Measurements from ENCODE around the gene THRB. TPM values are rescaled to one million over a fixed set of nuclear protein-coding genes. Genes with fewer than 3 reads are reported as not detected.
"Not testable (repeated sequence)": the region's sequence is repeated elsewhere in the genome, so short reads cannot be mapped to it uniquely, and the experiment has no call there.

The THRB gene
- total and polyA plus RNA-seq, 12 donors, result 3.8 to 32.8 (median 26.0) TPM

DNA sequence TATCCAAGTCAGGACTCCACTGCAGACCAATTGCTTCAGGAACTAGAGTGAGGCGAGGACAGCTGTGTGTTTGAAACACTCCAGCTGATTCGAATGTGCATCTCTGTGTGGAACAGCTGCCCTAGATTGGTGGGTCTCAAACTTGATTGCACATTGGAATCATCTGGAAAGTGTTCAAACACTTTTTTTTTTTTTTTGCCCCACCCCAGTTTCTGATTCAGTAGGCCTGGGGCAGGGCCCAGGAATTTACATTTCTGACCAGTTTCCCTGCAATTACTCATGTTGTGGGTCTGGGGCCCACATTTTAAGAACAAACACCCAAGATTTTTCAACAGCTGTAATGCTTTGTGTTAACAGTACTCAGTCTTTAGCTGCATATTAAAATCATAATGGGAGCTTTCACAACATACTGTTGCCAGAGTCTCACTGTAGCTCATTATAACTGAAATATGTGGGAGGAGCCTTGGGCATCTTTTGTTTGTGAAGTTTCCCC is 392.9 kb downstream of the THRB start:
- Histone ChIP-seq H3K36me3 (no peaks in the 10 kb centered on the region), H3K4me3 (no peak overlapping the region), H3K27ac (peak overlapping the region in 2 of 10 donors; percentile 48 to 59), H3K4me1 (peaks cover 0 to 24% (median 0%) of the 10 kb centered on the region in 9 donors), H3K27me3 (no peaks in the 10 kb centered on the region), H3K9me3 (no peaks in the 10 kb centered on the region)
- peak in 5 of 8 donors; percentile 9 to 36 (median 15) for ATAC-seq
- TF ChIP-seq, protein P1, sequence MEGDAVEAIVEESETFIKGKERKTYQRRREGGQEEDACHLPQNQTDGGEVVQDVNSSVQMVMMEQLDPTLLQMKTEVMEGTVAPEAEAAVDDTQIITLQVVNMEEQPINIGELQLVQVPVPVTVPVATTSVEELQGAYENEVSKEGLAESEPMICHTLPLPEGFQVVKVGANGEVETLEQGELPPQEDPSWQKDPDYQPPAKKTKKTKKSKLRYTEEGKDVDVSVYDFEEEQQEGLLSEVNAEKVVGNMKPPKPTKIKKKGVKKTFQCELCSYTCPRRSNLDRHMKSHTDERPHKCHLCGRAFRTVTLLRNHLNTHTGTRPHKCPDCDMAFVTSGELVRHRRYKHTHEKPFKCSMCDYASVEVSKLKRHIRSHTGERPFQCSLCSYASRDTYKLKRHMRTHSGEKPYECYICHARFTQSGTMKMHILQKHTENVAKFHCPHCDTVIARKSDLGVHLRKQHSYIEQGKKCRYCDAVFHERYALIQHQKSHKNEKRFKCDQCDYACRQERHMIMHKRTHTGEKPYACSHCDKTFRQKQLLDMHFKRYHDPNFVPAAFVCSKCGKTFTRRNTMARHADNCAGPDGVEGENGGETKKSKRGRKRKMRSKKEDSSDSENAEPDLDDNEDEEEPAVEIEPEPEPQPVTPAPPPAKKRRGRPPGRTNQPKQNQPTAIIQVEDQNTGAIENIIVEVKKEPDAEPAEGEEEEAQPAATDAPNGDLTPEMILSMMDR (IDR thresholded peaks at IDR 0.05), result no peak
- no peak for DNase-seq
- WGBS, 2 donors, result 71 to 77% methylated on average over 2 of the region's 2 CpGs
- intact Hi-C loops (cut with DNase I), result no loop called here

DNA sequence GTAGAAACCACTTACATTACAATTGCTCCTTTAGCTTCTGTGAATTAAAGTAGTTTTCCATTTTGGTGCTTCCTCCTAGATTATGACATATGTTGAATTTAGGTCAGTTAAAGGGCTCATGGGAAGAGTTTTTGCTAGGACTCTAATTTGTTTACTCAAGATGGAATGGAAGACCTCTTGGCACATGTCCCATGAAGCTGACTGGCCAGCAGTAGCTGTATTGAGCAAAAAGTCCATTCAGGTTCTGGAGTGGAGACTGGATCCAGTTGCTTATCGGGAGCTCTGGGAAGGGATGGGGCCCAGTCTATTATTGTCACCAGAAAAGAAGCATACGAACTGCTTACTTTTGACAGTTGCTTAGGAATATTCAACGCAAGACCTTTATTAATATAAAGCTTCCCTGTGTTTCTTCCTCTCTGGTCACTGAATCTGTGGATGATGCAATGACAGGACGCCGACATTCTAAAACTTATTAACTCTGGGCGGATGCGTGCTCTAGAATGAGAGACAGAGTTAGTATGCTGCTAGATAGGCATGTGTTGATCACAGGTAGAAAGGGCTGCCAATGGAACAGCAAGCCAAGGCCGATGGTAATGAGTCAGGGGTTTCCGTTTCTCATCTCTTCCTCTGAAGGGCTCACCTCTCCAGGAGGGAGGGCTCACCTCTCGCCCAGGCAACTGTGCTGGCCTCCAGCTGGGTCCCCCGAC is 393.8 kb downstream of the THRB start:
- intact Hi-C loops (cut with DNase I), result no loop called here
- ATAC-seq, result peak in 7 of 8 donors; percentile 30 to 68 (median 53)
- DNase-seq, result peak in 1 of 2 donors; percentile 32
- H3K9me3 ChIP-seq, result no peaks in the 10 kb centered on the region
- H3K27ac ChIP-seq, result peak overlapping the region in 6 of 10 donors; percentile 23 to 59 (median 32)
- no peaks in the 10 kb centered on the region for H3K27me3 ChIP-seq
- WGBS, 2 donors, result 63 to 66% methylated on average over 11 of the region's 11 CpGs
- H3K36me3 ChIP-seq, result no peaks in the 10 kb centered on the region
- peaks cover 0 to 24% (median 0%) of the 10 kb centered on the region in 9 donors for H3K4me1 ChIP-seq
- TF ChIP-seq, protein P1 (IDR thresholded peaks at IDR 0.05), result no peak
- H3K4me3 ChIP-seq, result no peak overlapping the region

- 56 to 70% methylated on average over 6 of the region's 6 CpGs for WGBS, 2 donors
- intact Hi-C loops (cut with DNase I), result no loop called here
- ATAC-seq, result peak in 4 of 8 donors; percentile 27 to 41 (median 39)
Measured at GRCh38 chr3:24096695-24097290, 397.9 kb downstream of the THRB start.

GRCh38 chr3:24096271-24096670 is 398.4 kb downstream of the THRB start:
- 36 to 47% methylated on average over 1 of the region's 1 CpG for WGBS, 2 donors
- no peaks in the 10 kb centered on the region for H3K9me3 ChIP-seq
- ATAC-seq, result no peak

More at GRCh38 chr3:24096695-24097290, 397.9 kb downstream of the THRB start:
- DNase-seq, result no peak
- Histone ChIP-seq H3K9me3 (no peaks in the 10 kb centered on the region), H3K4me3 (no peak overlapping the region), H3K27me3 (no peaks in the 10 kb centered on the region), H3K27ac (peak overlapping the region in 1 of 10 donors; percentile 4), H3K4me1 (peaks cover 0 to 21% (median 0%) of the 10 kb centered on the region in 9 donors), H3K36me3 (no peaks in the 10 kb centered on the region)
- TF ChIP-seq, protein P1 (IDR thresholded peaks at IDR 0.05), result no peak

GRCh38 chr3:24094818-24095217 is 399.8 kb downstream of the THRB start:
- H3K27me3 ChIP-seq; intact Hi-C loops (cut with DNase I); DNase-seq; H3K36me3 ChIP-seq; ATAC-seq; H3K4me3 ChIP-seq; H3K9me3 ChIP-seq; H3K27ac ChIP-seq: not testable (repeated sequence)
- peaks cover 0 to 11% (median 0%) of the 10 kb centered on the region in 9 donors for H3K4me1 ChIP-seq
- WGBS, 2 donors, result 67 to 71% methylated on average over 15 to 16 of the region's 17 CpGs

More at GRCh38 chr3:24096271-24096670, 398.4 kb downstream of the THRB start:
- TF ChIP-seq, protein P1 (IDR thresholded peaks at IDR 0.05), result no peak
- no peak for DNase-seq
- no peak overlapping the region for H3K4me3 ChIP-seq
- no peaks in the 10 kb centered on the region for H3K27me3 ChIP-seq
- intact Hi-C loops (cut with DNase I), result no loop called here
- H3K36me3 ChIP-seq, result no peaks in the 10 kb centered on the region
- no peak overlapping the region for H3K27ac ChIP-seq
- peaks cover 0 to 17% (median 0%) of the 10 kb centered on the region in 9 donors for H3K4me1 ChIP-seq
